Mucosa of stomach (tissue), 1 donor: ENCODE data around the gene SSTR5.
"Not testable (repeated sequence)": the region's sequence is repeated elsewhere in the genome, so short reads cannot be mapped to it uniquely, and the experiment has no call there.

Experiments used
- H3K27me3 ChIP-seq: one replicate; pipeline ENCODE4 v1.7.0; 2013; ENCODE audit warnings: mild to moderate bottlenecking, low read length; ENCODE audit not compliant: control insufficient read depth, insufficient read depth
- H3K36me3 ChIP-seq: one replicate; pipeline ENCODE4 v1.7.0; 2013; ENCODE audit warnings: low read length; ENCODE audit not compliant: control insufficient read depth, insufficient read depth
- H3K4me1 ChIP-seq: one replicate; pipeline ENCODE4 v1.7.0; 2013; ENCODE audit warnings: mild to moderate bottlenecking, low read length; ENCODE audit not compliant: control insufficient read depth, insufficient read depth
- H3K4me3 ChIP-seq: one replicate; pipeline ENCODE4 v1.7.0; 2013; ENCODE audit warnings: low read length
- H3K9ac ChIP-seq: one replicate; pipeline ENCODE4 v1.7.0; 2013; ENCODE audit warnings: mild to moderate bottlenecking, low read length, moderate library complexity
- H3K9me3 ChIP-seq: one replicate; pipeline ENCODE4 v1.7.0; 2013; ENCODE audit warnings: mild to moderate bottlenecking, low read length, moderate library complexity; ENCODE audit not compliant: control insufficient read depth
- donor health status: Pancreatic carcinoma.

The SSTR5 gene

DNA sequence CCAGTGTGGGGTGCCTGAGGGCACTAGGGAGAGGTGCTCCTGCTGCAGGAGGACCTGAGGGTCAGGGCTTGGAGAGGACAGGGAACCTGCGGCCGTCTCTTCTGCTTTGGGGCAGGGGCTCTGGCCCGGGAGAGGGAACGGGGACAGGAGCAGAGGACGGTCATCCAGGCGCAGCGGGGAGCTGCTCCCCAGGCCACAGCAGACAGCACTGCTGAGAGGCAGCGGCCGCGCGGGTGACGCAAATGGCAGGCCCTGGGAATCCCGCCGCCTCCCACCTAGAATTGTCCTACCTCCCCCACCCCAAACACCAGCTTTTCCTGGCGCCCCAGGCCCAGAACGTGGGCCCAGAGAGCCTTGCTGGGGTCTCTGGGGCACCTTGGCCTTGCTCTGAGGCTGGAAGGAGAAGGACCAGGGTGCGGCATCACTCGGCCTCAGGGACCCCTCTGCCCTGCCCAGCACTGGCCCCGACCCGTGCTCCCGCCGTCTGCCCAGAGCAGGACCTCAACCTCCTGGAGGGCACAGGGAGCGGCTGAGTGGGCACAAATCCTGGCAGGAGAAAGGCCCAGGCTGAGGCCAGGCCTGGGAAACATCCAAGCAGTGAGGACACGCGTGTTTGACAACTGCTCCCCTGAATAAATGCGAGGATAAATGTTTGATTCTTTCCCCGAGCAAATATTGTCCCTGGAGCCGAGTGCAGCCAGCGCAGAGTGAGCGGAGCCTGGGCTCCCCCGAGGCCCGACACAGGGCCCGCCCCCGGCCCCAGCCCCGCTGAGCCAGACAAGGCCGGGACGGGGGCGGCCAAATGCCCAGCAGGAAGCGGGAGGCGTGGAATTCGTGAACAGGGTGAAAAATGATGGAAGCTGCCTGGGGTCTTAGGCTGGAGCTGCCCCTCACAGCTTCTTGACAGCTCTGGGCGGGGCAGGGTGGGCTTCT, 8.5 kb downstream of the SSTR5 start:
- H3K27me3 ChIP-seq, result peaks cover 76% of the 10 kb centered on the region
- peaks cover 34% of the 10 kb centered on the region for H3K4me1 ChIP-seq
- H3K36me3 ChIP-seq, result no peaks in the 10 kb centered on the region
- H3K4me3 ChIP-seq, result no peak overlapping the region
- no peak overlapping the region for H3K9ac ChIP-seq
- peaks cover 12% of the 10 kb centered on the region for H3K9me3 ChIP-seq

DNA sequence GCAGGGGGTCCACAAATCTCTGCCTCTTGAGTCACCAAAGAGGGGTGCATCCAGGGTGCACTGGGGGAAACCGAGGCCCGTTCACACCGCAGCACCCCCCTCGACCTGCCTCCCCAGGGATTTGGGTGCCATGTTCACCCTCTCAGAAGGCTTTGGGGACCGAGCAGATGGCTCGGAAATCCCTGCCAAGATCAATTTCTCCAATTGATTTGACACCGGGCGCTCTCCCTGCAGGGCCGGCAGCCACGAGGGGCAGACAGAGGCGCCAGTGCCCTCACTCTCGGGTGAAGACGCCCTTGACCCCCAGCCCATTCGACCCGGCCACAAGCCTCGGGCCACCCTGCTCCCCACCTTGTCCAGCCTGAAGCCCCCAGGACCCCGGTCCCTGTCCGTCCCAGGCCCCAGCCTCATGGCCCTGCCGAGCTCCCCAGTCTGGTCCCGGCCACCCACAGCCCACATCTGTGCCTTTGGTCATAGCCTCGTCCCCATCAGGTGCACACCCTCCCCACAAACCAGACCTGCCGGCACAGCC, 9.3 kb downstream of the SSTR5 start:
- no peak overlapping the region for H3K9ac ChIP-seq
- peaks cover 70% of the 10 kb centered on the region for H3K27me3 ChIP-seq
- H3K4me1 ChIP-seq, result peaks cover 34% of the 10 kb centered on the region
- peaks cover 12% of the 10 kb centered on the region for H3K9me3 ChIP-seq
- H3K36me3 ChIP-seq, result no peaks in the 10 kb centered on the region
- H3K4me3 ChIP-seq, result no peak overlapping the region

GRCh38 chr16:1082266-1082951, 9.9 kb downstream of the SSTR5 start:
- Histone ChIP-seq H3K36me3 (no peaks in the 10 kb centered on the region), H3K9ac (no peak overlapping the region), H3K27me3 (peaks cover 68% of the 10 kb centered on the region)

GRCh38 chr16:1082952-1083675, 10.6 kb downstream of the SSTR5 start:
- Histone ChIP-seq H3K9ac (no peak overlapping the region), H3K36me3 (no peaks in the 10 kb centered on the region), H3K4me1 (peaks cover 30% of the 10 kb centered on the region), H3K4me3 (no peak overlapping the region), H3K9me3 (peaks cover 12% of the 10 kb centered on the region), H3K27me3 (peaks cover 71% of the 10 kb centered on the region)

More at GRCh38 chr16:1082266-1082951, 9.9 kb downstream of the SSTR5 start:
- Histone ChIP-seq H3K9me3 (peaks cover 12% of the 10 kb centered on the region), H3K4me3 (no peak overlapping the region), H3K4me1 (peaks cover 28% of the 10 kb centered on the region)

- Histone ChIP-seq H3K9ac (no peak overlapping the region), H3K27me3 (peaks cover 78% of the 10 kb centered on the region), H3K4me3 (no peak overlapping the region), H3K36me3 (no peaks in the 10 kb centered on the region), H3K9me3 (peaks cover 12% of the 10 kb centered on the region), H3K4me1 (peaks cover 31% of the 10 kb centered on the region)
Measured at GRCh38 chr16:1084971-1085370, 12.4 kb downstream of the SSTR5 start.

GRCh38 chr16:1086443-1086842, 13.9 kb downstream of the SSTR5 start:
- peaks cover 71% of the 10 kb centered on the region for H3K27me3 ChIP-seq
- peaks cover 43% of the 10 kb centered on the region for H3K4me1 ChIP-seq
- not testable (repeated sequence) for H3K4me3 ChIP-seq, H3K36me3 ChIP-seq, H3K9ac ChIP-seq
- H3K9me3 ChIP-seq, result peaks cover 12% of the 10 kb centered on the region

- H3K36me3 ChIP-seq, result no peaks in the 10 kb centered on the region
- no peak overlapping the region for H3K4me3 ChIP-seq
- peaks cover 57% of the 10 kb centered on the region for H3K27me3 ChIP-seq
- peaks cover 35% of the 10 kb centered on the region for H3K4me1 ChIP-seq
- no peak overlapping the region for H3K9ac ChIP-seq
- peaks cover 12% of the 10 kb centered on the region for H3K9me3 ChIP-seq
Measured at GRCh38 chr16:1088295-1089170, 16.0 kb downstream of the SSTR5 start.

DNA sequence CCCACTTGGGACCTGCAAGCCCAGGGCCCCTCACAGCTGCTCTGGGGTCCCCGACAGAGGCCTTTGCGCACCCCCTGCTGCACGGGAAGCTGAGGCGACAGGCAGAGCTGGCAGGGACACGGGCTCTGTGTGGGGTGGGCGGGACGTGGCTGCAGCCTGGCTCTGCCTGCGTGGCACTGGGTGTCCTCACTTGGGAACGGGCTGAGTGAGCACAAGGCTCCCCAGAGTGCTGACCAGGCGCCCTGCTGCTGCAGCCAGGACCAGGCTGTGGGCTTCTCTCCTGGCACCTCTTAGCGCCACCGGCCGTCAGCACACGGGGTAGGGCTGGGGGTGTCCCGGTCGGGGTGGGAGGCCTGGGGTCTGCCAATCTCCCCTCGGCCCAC, 16.9 kb downstream of the SSTR5 start:
- Histone ChIP-seq H3K9ac (peak overlapping the region; percentile 81), H3K27me3 (peaks cover 48% of the 10 kb centered on the region), H3K36me3 (no peaks in the 10 kb centered on the region), H3K4me3 (peak overlapping the region; percentile 17), H3K9me3 (peaks cover 10% of the 10 kb centered on the region), H3K4me1 (peaks cover 35% of the 10 kb centered on the region)

- Histone ChIP-seq H3K9me3 (peaks cover 5% of the 10 kb centered on the region), H3K4me1 (peaks cover 35% of the 10 kb centered on the region), H3K4me3 (peak overlapping the region; percentile 27), H3K27me3 (peaks cover 46% of the 10 kb centered on the region), H3K9ac (peak overlapping the region; percentile 81), H3K36me3 (no peaks in the 10 kb centered on the region)
Measured at GRCh38 chr16:1089822-1090619, 17.5 kb downstream of the SSTR5 start.

DNA sequence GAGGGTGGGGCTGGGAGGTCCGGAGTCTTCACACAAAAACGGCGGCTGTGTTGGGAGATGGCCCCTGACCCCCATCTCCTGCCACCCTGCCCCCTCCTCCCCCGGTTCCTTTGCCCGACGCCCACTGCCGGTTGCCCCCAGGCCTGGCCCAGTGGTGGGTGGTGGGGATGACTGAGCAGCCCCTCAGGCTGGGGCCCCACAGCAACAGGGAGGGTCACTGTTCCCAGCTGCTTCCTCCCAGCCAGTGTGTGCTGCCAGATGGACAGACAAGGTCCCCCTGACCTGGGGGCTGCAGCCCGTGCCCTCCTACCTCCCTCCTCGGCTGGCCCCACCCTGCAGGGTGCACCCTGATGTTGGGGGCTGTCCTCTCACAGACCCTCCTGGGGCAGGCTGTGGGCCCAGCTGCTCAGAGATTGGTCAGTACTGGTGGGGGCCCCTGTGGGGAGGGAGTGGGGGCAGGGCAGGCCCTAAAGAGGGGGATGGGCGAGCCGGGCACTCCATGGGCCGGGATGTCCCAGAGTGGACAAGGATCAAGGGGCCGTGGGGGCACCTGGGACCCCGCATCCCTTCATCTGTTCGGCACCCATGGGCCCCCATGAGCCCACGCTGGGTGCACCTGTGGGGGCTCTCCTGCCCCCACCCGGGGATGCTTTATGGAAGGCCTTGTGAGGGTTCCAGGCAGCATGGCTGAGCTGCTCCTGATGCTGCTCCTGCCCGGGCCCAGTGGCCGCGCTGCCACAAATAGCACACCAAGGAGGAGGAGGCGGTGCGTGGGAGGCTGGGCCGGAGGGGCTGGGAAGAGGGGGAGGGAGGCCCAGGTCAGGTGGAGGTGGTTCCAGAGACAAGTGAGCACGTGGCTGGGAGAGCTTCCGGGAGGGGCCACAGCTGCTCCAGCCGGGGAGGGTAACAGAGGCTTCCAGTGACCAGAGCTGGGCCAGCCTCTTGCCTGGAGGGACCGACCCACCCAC, 18.4 kb downstream of the SSTR5 start:
- Histone ChIP-seq H3K9me3 (no peaks in the 10 kb centered on the region), H3K9ac (peak overlapping the region; percentile 81), H3K27me3 (peaks cover 50% of the 10 kb centered on the region), H3K4me1 (peaks cover 35% of the 10 kb centered on the region), H3K36me3 (no peaks in the 10 kb centered on the region), H3K4me3 (peak overlapping the region; percentile 27)
